Cardiac muscle cell (in vitro differentiated cells and primary cell): Measurements from ENCODE around the gene GVQW3. TPM values are rescaled to one million over a fixed set of nuclear protein-coding genes. Genes with fewer than 3 reads are reported as not detected.

Experiments
- DNase-seq, 2 donors: peaks; one replicate each; pipeline versions ENCODE4 v3.0.0 to v3.0.0-alpha.2; 2010 to 2017; ENCODE audit warnings: low read depth in 1 of 2, low spot score in 1 of 2
- H3K27ac ChIP-seq: fragments of 200-600 bp; sonication (generic); 2 replicates; pipeline ENCODE4 v1.5.1; 2016
- H3K27me3 ChIP-seq: fragments of 200-600 bp; sonication (generic); 2 replicates; pipeline ENCODE4 v1.6.0; 2016; ENCODE audit warnings: control low read depth
- H3K36me3 ChIP-seq: fragments of 200-600 bp; sonication (generic); 2 replicates; pipeline ENCODE4 v1.5.1; 2016; ENCODE audit warnings: control low read depth
- H3K4me1 ChIP-seq: fragments of 200-600 bp; sonication (generic); 2 replicates; pipeline ENCODE4 v1.8.1; 2017; ENCODE audit warnings: low read depth, mild to moderate bottlenecking, mixed run types
- H3K4me3 ChIP-seq: fragments of 200-600 bp; sonication (generic); 2 replicates; pipeline ENCODE4 v1.5.1; 2016; ENCODE audit warnings: mild to moderate bottlenecking
- H3K9me3 ChIP-seq: fragments of 200-600 bp; sonication (generic); 2 replicates; pipeline ENCODE4 v1.5.1; 2017; ENCODE audit warnings: low read depth, mild to moderate bottlenecking, control low read depth
- CTCF ChIP-seq: IDR thresholded peaks from 2 replicates; pipeline ENCODE4 v1.5.1; 2012; ENCODE audit warnings: low read depth, mild to moderate bottlenecking, low read length
- polyA plus RNA-seq: library from polyadenylated mRNA; unstranded; fragments of >200 nt; fragmentation: Nextera tagmentation; extraction: Ambion mirVana; gene quantifications from 2 replicates; pipeline ENCODE4 v1.2.1, GENCODE V29; 2016
- total RNA-seq: library from RNA; depleted of rRNA; stranded (reverse); fragments of >200 nt; gene quantifications from 2 replicates; pipeline ENCODE4 v1.2.3, GENCODE V29; 2016

The GVQW3 gene
- total and polyA plus RNA-seq, 2 experiments from 2014 or later: 3.9 to 13.3 TPM

- no peaks in the 10 kb centered on the region for H3K9me3 ChIP-seq
- H3K4me3 ChIP-seq: no peak overlapping the region
- DNase-seq: no peak
- H3K27ac ChIP-seq: peak overlapping the region; percentile 91
- no peak for TF ChIP-seq CTCF
- no peaks in the 10 kb centered on the region for H3K27me3 ChIP-seq
- H3K4me1 ChIP-seq: peaks cover 34% of the 10 kb centered on the region
- peaks cover 4% of the 10 kb centered on the region for H3K36me3 ChIP-seq
These were observed 74.8 kb downstream of the GVQW3 start for GRCh38 chr11:76455931-76456330.

- no peak for TF ChIP-seq CTCF
- peaks cover 4% of the 10 kb centered on the region for H3K36me3 ChIP-seq
- H3K27me3 ChIP-seq: no peaks in the 10 kb centered on the region
- H3K4me3 ChIP-seq: no peak overlapping the region
- H3K27ac ChIP-seq: peak overlapping the region; percentile 91
- peaks cover 34% of the 10 kb centered on the region for H3K4me1 ChIP-seq
- no peak for DNase-seq
- no peaks in the 10 kb centered on the region for H3K9me3 ChIP-seq
These were observed 75.4 kb downstream of the GVQW3 start for GRCh38 chr11:76456571-76456970.

Other genes with a start within 250 kb of the GVQW3 start
- gene WNT11, start 174.8 kb upstream of the GVQW3 start, total RNA-seq: 107 and 114 TPM in 2 replicates
- gene WNT11, start 174.8 kb upstream of the GVQW3 start, polyA plus RNA-seq: 78.3 and 87.9 TPM in 2 replicates
- 25.9 and 27.5 TPM in 2 replicates for gene THAP12, start 191 bp upstream of the GVQW3 start, total RNA-seq
- gene THAP12, start 191 bp upstream of the GVQW3 start, polyA plus RNA-seq: 24.8 and 37.6 TPM in 2 replicates
- 34.4 and 74.4 TPM in 2 replicates for gene EMSY, start 63.7 kb downstream of the GVQW3 start, total RNA-seq
- gene EMSY, start 63.7 kb downstream of the GVQW3 start, polyA plus RNA-seq: 16.2 and 24.3 TPM in 2 replicates